CD4-positive, alpha-beta T cell treated with Interleukin-6 for 4 hours (primary cell): Measurements from ENCODE around the gene CD164L2.

ENCODE experiments used
- DNase-seq: peaks from one replicate; pipeline ENCODE4 v3.0.0-alpha.2; 2020; ENCODE audit warnings: mixed read lengths

The CD164L2 gene

DNA sequence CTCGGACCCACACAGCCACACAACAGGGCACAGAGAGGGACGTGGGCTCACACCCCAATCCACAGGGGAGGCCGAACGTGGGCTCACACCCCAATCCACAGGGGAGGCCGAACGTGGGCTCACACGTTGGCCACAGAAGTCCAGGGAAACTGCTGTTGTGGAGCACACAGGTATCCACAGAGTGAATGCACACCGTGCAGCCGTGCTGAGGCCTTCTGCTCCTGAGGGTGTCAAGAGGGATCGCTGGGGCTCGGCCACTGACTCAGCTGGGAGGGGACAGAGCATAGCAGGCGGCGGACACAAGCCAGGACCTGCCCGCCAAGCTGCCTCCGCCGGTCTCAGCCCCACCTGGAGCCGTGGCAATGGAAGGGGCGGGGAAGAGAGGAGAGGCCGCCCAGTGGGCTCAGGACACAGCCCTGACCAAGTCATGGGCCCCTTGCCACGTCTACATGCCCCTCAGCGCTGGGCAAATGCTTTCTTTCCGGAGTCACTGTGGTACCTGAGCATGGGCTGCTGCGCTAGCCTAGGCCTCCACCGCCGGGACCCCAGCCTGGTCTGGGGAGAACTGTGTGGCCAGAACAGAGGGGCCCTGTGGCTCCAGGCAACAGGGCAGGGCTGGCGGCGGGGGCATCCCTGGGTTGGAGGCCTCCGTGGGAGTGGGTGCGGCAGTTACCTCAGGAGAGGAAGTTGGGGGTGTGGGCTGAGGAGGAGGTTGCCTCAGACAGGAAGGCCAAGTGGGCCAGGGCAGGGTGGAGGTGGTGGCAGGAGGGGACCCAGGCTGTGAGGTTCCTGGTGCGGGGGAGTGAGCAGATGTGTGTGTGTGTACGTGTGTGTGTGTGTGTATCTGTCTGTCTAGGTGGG is 40.1 kb downstream of the CD164L2 start:
- DNase-seq: peak; percentile 88

DNA sequence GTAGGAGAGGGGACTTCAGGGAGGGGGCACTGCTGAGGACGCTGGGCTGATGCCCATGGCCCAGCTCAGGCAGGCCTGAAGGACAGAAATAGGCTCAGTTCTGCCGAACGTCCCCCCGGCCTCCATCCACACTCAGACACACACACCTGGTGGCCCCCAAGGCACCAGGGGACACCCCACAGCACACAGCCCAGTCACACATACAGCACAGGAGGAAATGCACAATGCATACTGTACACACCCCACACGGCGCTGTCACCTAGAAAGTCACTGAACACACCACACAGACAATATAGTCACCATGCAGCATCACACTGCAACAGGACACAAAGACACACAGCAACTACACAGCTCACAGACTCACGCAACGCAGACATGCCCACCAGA is 40.7 kb downstream of the CD164L2 start:
- peak; percentile 63 for DNase-seq

DNA sequence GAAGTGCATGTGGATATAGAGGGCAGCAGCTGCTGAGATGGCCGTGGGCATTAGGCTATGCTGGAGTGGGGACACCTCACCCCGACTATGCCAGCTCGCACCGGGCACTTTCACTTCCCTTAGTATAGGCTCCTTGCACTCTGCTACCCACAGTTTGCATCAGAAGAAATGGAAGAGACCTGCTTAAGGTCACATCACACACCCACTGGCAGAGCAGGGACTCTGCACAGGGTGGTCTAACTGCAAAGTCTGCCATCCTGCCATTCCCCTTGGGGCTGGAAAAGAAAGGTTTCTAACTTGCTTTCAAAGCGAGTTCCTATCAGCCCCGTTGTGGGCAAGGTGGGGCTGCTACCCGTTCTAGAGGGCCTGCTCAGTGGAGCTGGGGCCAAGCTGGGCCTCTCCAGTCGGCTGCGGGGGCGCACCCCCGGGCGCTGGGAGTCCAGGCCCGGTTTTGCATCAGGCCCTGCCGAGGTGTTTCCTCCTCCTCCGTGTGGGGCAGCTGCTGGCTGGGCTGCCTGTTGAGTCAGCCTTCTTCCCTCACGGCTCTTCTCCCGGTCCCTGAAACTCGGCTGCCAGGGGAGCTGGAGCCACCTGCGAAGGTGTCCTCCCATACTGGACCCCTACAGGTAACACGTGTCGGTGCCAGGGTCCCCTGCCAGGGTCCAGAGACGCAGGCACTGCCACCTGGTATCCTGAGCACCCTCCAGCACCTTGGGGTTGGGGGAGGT is 41.4 kb downstream of the CD164L2 start, which contains the start of gene SYTL1:
Gene SYTL1 (plus strand): TSS at position 498 of the 728 bp plus-strand sequence. CDS start 3,313 bp downstream, outside the sequence.
- DNase-seq: peak; percentile 76

DNA sequence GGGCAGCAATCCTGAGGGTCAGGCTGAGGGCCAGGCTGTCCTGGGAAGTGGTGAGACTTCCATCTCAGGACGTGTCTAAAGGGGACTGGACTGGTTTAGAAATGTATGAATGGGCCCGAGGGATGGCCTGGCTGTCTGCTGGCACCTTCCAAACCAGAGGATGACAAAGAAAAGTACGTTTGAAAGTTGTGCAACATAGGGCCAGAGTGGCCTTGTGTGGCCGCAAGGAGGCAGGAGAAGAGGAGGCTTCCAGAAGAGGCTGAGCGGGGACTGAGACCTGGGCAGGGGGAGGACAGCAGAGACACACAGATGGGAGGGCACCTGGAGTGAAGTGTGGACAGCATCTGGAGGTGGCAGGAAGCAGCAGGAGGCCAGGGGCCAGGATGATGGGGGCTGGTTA is 43.9 kb downstream of the CD164L2 start:
- no peak for DNase-seq

GRCh38 chr1:27338751-27339150 is 44.4 kb downstream of the CD164L2 start:
- no peak for DNase-seq

- DNase-seq: no peak
Measured at GRCh38 chr1:27336756-27337155, 46.4 kb downstream of the CD164L2 start.

GRCh38 chr1:27335506-27336422 is 47.4 kb downstream of the CD164L2 start:
- no peak for DNase-seq

GRCh38 chr1:27333717-27334279 is 49.3 kb downstream of the CD164L2 start:
- no peak for DNase-seq

DNA sequence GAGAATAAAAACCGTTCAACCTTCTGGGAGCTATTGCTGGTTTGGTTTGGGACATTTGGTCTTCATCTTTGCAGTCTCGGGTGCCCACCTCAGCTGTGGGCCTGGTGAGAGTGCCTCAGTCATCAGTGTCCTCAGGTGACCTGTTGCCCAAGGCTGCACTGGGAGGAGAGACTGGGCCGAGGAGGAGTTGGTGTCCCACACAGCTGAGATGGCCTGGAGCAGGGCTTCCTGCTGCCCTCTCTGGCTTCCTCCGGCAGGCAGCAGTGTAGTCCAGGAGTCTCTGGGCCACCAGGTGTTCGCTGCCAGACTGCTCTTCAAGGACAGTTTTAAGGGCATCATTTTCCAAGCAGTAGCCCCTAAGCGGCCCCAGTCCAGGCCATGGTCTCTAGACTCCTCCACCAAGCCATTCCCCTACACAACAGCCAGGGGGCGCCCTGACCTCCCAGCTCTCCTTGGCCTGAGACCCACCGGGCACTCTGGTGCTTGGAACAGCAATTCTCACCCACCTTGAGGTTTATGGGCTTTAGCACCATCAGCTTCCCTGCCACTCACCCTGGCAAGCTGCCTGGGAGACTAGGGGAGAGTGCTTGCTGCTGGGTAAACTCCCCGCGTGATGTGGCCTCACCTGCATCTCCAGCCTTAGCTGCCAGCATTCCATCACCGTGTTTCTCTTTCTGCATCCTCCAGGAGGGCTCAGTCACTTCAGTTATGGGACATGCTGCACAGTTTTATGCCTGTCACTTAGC is 50.4 kb downstream of the CD164L2 start:
- DNase-seq: peak; percentile 71

GRCh38 chr1:27331922-27332321 is 51.2 kb downstream of the CD164L2 start:
- DNase-seq: no peak

- DNase-seq: no peak
Measured at GRCh38 chr1:27331426-27331825, 51.7 kb downstream of the CD164L2 start.

- no peak for DNase-seq
Measured at GRCh38 chr1:27330786-27331185, 52.3 kb downstream of the CD164L2 start.
